GM23338 (cell line): ENCODE measurements around the gene RXRA. TPM values are rescaled to one million over a fixed set of nuclear protein-coding genes. Genes with fewer than 3 reads are reported as not detected.

Source experiments
- ATAC-seq: fragments of 200-7000 bp; cut with Tn5 transposase; 3 replicates; pipeline ENCODE4 v1.9.1; 2020
- DNase-seq: peaks from one replicate; pipeline ENCODE4 v3.0.0-alpha.2; 2015; ENCODE audit warnings: low spot score
- H2AFZ ChIP-seq: fragments of 200-600 bp; sonication (generic); 2 replicates; pipeline ENCODE4 v1.8.0; 2016; ENCODE audit warnings: antibody characterized with exemption, mild to moderate bottlenecking, moderate library complexity
- H3F3A ChIP-seq: fragments of 200-600 bp; sonication (generic); replicated peaks from 2 replicates; pipeline ENCODE4 v1.8.0; 2017; ENCODE audit warnings: antibody characterized with exemption, mixed run types, low read depth
- H3K27ac ChIP-seq: fragments of 200-600 bp; sonication (generic); 2 replicates; pipeline ENCODE4 v1.6.1; 2016; ENCODE audit warnings: low read depth
- H3K27me3 ChIP-seq: fragments of 200-600 bp; sonication (generic); 2 replicates; pipeline ENCODE4 v1.8.0; 2016; ENCODE audit warnings: mild to moderate bottlenecking, mixed run types, moderate library complexity; ENCODE audit not compliant: insufficient read depth
- H3K36me3 ChIP-seq: fragments of 200-600 bp; sonication (generic); 2 replicates; pipeline ENCODE4 v1.8.0; 2016; ENCODE audit warnings: mild to moderate bottlenecking; ENCODE audit not compliant: insufficient read depth
- H3K4me1 ChIP-seq: fragments of 200-600 bp; sonication (generic); 2 replicates; pipeline ENCODE4 v1.8.0; 2016; ENCODE audit warnings: mild to moderate bottlenecking, moderate library complexity; ENCODE audit not compliant: insufficient read depth
- H3K4me2 ChIP-seq: fragments of 200-600 bp; sonication (generic); 2 replicates; pipeline ENCODE4 v1.7.1; 2017; ENCODE audit warnings: mixed run types
- H3K4me3 ChIP-seq: fragments of 200-600 bp; sonication (generic); 2 replicates; pipeline ENCODE4 v1.6.1; 2016; ENCODE audit warnings: mixed run types
- H3K79me2 ChIP-seq: fragments of 200-600 bp; sonication (generic); replicated peaks from 2 replicates; pipeline ENCODE4 v1.8.0; 2017; ENCODE audit warnings: mild to moderate bottlenecking; ENCODE audit not compliant: insufficient read depth
- H3K9me2 ChIP-seq: fragments of 200-600 bp; sonication (generic); 2 replicates; pipeline ENCODE4 v1.8.0; 2017; ENCODE audit not compliant: insufficient read depth
- H4K20me1 ChIP-seq: fragments of 200-600 bp; sonication (generic); replicated peaks from 2 replicates; pipeline ENCODE4 v1.8.0; 2017; ENCODE audit warnings: mild to moderate bottlenecking; ENCODE audit not compliant: insufficient read depth
- H3K27ac Mint-ChIP-seq: 2 replicates; pipeline ENCODE4 v1.8.0; 2020; ENCODE audit warnings: inconsistent platforms, mild to moderate bottlenecking, moderate library complexity, mixed read lengths
- H3K27me3 Mint-ChIP-seq: 3 replicates; pipeline ENCODE4 v1.8.0; 2022; ENCODE audit warnings: low read depth, mild to moderate bottlenecking, moderate library complexity, mixed read lengths, inconsistent platforms; ENCODE audit not compliant: insufficient read depth, poor library complexity
- H3K36me3 Mint-ChIP-seq: 3 replicates; pipeline ENCODE4 v1.8.0; 2021; ENCODE audit warnings: low read depth, mild to moderate bottlenecking, inconsistent platforms, moderate library complexity, mixed read lengths
- H3K4me1 Mint-ChIP-seq: 3 replicates; pipeline ENCODE4 v1.8.0; 2020; ENCODE audit warnings: mild to moderate bottlenecking, inconsistent platforms, mixed read lengths
- H3K4me3 Mint-ChIP-seq: 3 replicates; pipeline ENCODE4 v1.8.0; 2021; ENCODE audit warnings: moderate library complexity, mild to moderate bottlenecking, inconsistent platforms, mixed read lengths
- H3K9me3 Mint-ChIP-seq: 3 replicates; pipeline ENCODE4 v1.8.0; 2020; ENCODE audit warnings: moderate library complexity, mild to moderate bottlenecking, inconsistent platforms, mixed read lengths
- CREB1 ChIP-seq: fragments of 250-450 bp; sonication (Bioruptor Pico); IDR thresholded peaks from 2 replicates; pipeline ENCODE4 v1.5.0; 2020; ENCODE audit warnings: low read depth, mild to moderate bottlenecking, moderate library complexity
- CTCF ChIP-seq, 2 experiments: fragments of 200-600 bp in 1 of 2; sonication (generic) in 1 of 2; conservative IDR thresholded peaks; 2 replicates each; pipeline versions ENCODE4 v1.5.1 to v1.6.1; 2016 to 2017; ENCODE audit warnings: antibody characterized with exemption in 2 of 2, low read depth in 2 of 2, mild to moderate bottlenecking in 2 of 2, moderate library complexity in 1 of 2
- ETS1 ChIP-seq: IDR thresholded peaks from 2 replicates; pipeline ENCODE4 v1.6.1; 2016; ENCODE audit warnings: antibody characterized with exemption
- EZH2 ChIP-seq: fragments of 200-600 bp; sonication (generic); IDR thresholded peaks from one replicate; pipeline ENCODE4 v1.8.0; 2017; ENCODE audit warnings: antibody characterized with exemption, mild to moderate bottlenecking, low read depth; ENCODE audit not compliant: unreplicated experiment
- EZH2phosphoT487 ChIP-seq: fragments of 200-600 bp; sonication (generic); IDR thresholded peaks from one replicate; pipeline ENCODE4 v1.8.1; 2018; ENCODE audit warnings: antibody characterized with exemption; ENCODE audit not compliant: unreplicated experiment
- JUNB ChIP-seq: IDR thresholded peaks from one replicate; pipeline ENCODE4 v1.6.1; 2016; ENCODE audit warnings: antibody characterized with exemption; ENCODE audit not compliant: unreplicated experiment
- NANOG ChIP-seq: IDR thresholded peaks from 2 replicates; pipeline ENCODE4 v1.6.1; 2016; ENCODE audit warnings: antibody characterized with exemption, borderline replicate concordance
- POLR2AphosphoS5 ChIP-seq: IDR thresholded peaks from 2 replicates; pipeline ENCODE4 v1.6.1; 2016; ENCODE audit warnings: antibody characterized with exemption, low read depth
- REST ChIP-seq: IDR thresholded peaks from one replicate; pipeline ENCODE4 v1.6.1; 2018; ENCODE audit warnings: antibody characterized with exemption; ENCODE audit not compliant: unreplicated experiment
- STAT1 ChIP-seq: IDR thresholded peaks from one replicate; pipeline ENCODE4 v1.6.1; 2016; ENCODE audit warnings: antibody characterized with exemption; ENCODE audit not compliant: unreplicated experiment
- ZNF114 ChIP-seq: fragments of 250-450 bp; sonication (Bioruptor Pico); IDR thresholded peaks from 2 replicates; pipeline ENCODE4 v1.5.0; 2020; ENCODE audit warnings: mild to moderate bottlenecking, moderate library complexity
- ZNF331 ChIP-seq: fragments of 250-450 bp; sonication (Bioruptor Pico); IDR thresholded peaks from 2 replicates; pipeline ENCODE4 v1.5.0; 2020; ENCODE audit warnings: low read depth, mild to moderate bottlenecking, moderate library complexity
- ZNF462 ChIP-seq: fragments of 250-450 bp; sonication (Bioruptor Pico); IDR thresholded peaks from 2 replicates; pipeline ENCODE4 v1.5.0; 2020; ENCODE audit warnings: mild to moderate bottlenecking, moderate library complexity
- polyA plus RNA-seq: library from polyadenylated mRNA; unstranded; fragments of >200 nt; fragmentation: Nextera tagmentation; extraction: Ambion mirVana; gene quantifications from 2 replicates; pipeline ENCODE4 v1.2.1, GENCODE V29; 2016
- total RNA-seq: library from RNA; depleted of rRNA; stranded (reverse); fragments of >200 nt; shearing (Covaris generic); gene quantifications from 2 replicates; pipeline ENCODE4 v1.2.3, GENCODE V29; 2014

RXRA gene
- total and polyA plus RNA-seq, 2 experiments from 2014 or later, result 4.9 to 17.9 TPM

- Histone ChIP-seq H3K4me3 (no peak overlapping the region), H2AFZ (no peak overlapping the region), H3K27me3 (no peaks in the 10 kb centered on the region), H3K36me3 (no peaks in the 10 kb centered on the region), H4K20me1 (no peaks in the 10 kb centered on the region), H3K4me2 (no peak overlapping the region), H3K4me1 (no peaks in the 10 kb centered on the region), H3F3A (no peaks in the 10 kb centered on the region), H3K79me2 (no peaks in the 10 kb centered on the region), H3K27ac (no peak overlapping the region), H3K9me2 (peaks cover 4% of the 10 kb centered on the region)
- H3K27me3 Mint-ChIP-seq, result no peaks in the 10 kb centered on the region
- H3K4me1 Mint-ChIP-seq, result no peaks in the 10 kb centered on the region
- H3K36me3 Mint-ChIP-seq, result no peaks in the 10 kb centered on the region
- 0 out of 3 replicates have a peak, but pooled peaks cover 3% of the 10 kb centered on the region for H3K9me3 Mint-ChIP-seq
- H3K4me3 Mint-ChIP-seq, result no peak overlapping the region
- no peak overlapping the region for H3K27ac Mint-ChIP-seq
- ATAC-seq, result no peak
- no peak for TF ChIP-seq CTCF (conservative IDR thresholded peaks at IDR 0.05; ENCODE audit: low read depth in 2 of 2)
- TF ChIP-seq EZH2phosphoT487, result no peak
- no peak for TF ChIP-seq ZNF114
- TF ChIP-seq JUNB, result no peak
- TF ChIP-seq POLR2AphosphoS5, result no peak
- no peak for TF ChIP-seq STAT1
- TF ChIP-seq ZNF331, result no peak
- TF ChIP-seq EZH2, result no peak
- no peak for TF ChIP-seq ETS1
- no peak for TF ChIP-seq NANOG
- TF ChIP-seq CREB1 (CRISPR knock-in tag), result no peak
- TF ChIP-seq ZNF462 (CRISPR knock-in tag), result no peak
- TF ChIP-seq REST, result no peak
- no peak for DNase-seq
Measured at GRCh38 chr9:134303601-134304000, 22.7 kb upstream of the RXRA start.
